Vagina (tissue), 2 donors: ENCODE results near the gene GNB2.

Experiments
- POLR2A ChIP-seq, 2 donors: fragments of 450-650 bp; IDR thresholded peaks; one replicate each; pipeline ENCODE4 v1.6.1; 2017; ENCODE audit warnings: antibody characterized with exemption in 2 of 2, mild to moderate bottlenecking in 2 of 2, moderate library complexity in 2 of 2
- TF ChIP-seq, protein P1 (sequence below), 3 experiments: fragments of 450-650 bp in 2 of 3; fragments of 200-600 bp in 1 of 3; sonication (generic) in 1 of 3; IDR thresholded peaks; one replicate each; pipeline ENCODE4 v1.5.1; 2017 to 2019; ENCODE audit warnings: antibody characterized with exemption in 3 of 3, mild to moderate bottlenecking in 2 of 3, moderate library complexity in 2 of 3

GRCh38 chr7:100630066-100630465 lies 43.5 kb upstream of the GNB2 start:
- TF ChIP-seq, protein P1, sequence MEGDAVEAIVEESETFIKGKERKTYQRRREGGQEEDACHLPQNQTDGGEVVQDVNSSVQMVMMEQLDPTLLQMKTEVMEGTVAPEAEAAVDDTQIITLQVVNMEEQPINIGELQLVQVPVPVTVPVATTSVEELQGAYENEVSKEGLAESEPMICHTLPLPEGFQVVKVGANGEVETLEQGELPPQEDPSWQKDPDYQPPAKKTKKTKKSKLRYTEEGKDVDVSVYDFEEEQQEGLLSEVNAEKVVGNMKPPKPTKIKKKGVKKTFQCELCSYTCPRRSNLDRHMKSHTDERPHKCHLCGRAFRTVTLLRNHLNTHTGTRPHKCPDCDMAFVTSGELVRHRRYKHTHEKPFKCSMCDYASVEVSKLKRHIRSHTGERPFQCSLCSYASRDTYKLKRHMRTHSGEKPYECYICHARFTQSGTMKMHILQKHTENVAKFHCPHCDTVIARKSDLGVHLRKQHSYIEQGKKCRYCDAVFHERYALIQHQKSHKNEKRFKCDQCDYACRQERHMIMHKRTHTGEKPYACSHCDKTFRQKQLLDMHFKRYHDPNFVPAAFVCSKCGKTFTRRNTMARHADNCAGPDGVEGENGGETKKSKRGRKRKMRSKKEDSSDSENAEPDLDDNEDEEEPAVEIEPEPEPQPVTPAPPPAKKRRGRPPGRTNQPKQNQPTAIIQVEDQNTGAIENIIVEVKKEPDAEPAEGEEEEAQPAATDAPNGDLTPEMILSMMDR (IDR thresholded peaks at IDR 0.05), result no peak
- no peak for TF ChIP-seq POLR2A (IDR thresholded peaks at IDR 0.05)
